HG02885 (cell line): Measurements from ENCODE around the gene ACP5.
"Not testable (repeated sequence)": the region's sequence is repeated elsewhere in the genome, so short reads cannot be mapped to it uniquely, and the experiment has no call there.

Source experiments
- ATAC-seq: cut with Tn5 transposase; IDR thresholded peaks from one replicate; pipeline ENCODE4 v1.9.1; 2021; ENCODE audit warnings: mild to moderate bottlenecking; ENCODE audit not compliant: unreplicated experiment, poor library complexity

Gene ACP5

DNA sequence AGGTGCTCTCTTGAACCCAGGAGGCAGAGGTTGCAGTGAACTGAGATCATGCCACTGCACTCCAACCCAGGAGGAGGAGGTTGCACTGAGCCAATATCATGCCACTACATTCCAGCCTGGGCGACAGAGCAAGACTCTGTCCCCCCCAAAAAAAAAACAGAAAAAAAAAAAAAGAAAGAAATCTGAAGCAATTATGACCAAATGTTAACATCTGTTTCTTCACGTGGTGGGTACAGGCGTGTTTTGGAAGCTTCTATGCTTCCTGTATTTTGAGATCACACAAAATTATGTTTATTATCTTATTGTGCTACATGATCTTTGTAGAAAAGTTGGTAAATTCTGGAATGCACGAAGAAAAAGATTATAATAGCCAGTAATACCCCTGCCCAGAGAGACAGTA, 2.7 kb upstream of the ACP5 start:
- no peak for ATAC-seq

DNA sequence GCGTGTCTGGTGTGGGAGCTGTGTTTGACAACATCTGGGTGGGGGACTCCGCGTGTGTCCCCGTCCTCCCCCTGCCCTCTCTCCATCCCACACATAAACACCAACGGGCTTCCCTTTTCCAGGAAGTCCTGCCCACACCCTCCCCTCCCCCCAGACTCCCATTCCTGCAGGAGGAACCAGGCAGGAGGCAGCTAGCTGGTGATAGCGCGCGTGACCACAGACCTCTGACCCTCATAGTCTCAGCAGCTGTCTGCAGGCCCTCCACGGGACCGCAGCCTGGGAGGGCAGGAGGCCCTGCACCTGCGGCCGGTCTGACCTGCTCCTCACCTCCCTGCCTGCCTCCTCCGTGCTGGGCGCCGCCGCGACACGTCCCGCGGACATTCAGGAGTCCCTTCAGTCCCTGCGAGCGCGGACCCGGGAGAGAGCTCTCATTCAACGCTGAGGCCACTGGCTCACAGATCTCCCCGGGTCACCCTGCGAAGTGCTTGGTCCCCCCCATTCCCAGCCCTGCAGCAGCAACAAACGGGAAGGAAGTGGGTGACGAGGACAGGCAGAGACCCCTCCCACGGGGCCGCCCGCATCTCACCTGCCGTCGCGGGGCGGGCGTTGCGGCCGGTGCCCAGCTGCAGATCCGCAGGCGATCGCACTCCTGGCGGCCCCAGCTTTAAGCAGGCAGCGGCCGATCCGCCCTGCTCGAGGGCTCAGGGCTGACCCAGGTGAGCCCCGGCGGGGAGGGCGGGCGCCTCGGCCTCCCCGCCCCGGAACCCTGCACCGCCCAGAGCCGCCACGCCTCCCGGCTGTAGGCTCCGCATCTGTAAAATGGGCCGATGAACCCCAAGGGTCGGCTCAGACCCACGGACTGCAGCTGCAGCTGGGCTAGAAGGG, 1.1 kb upstream of the ACP5 start:
- no peak for ATAC-seq

- ATAC-seq, result no peak
These were observed 1.2 kb downstream of the ACP5 start for GRCh38 chr19:11576227-11576626.

GRCh38 chr19:11574689-11575088, 2.8 kb downstream of the ACP5 start:
- no peak for ATAC-seq

DNA sequence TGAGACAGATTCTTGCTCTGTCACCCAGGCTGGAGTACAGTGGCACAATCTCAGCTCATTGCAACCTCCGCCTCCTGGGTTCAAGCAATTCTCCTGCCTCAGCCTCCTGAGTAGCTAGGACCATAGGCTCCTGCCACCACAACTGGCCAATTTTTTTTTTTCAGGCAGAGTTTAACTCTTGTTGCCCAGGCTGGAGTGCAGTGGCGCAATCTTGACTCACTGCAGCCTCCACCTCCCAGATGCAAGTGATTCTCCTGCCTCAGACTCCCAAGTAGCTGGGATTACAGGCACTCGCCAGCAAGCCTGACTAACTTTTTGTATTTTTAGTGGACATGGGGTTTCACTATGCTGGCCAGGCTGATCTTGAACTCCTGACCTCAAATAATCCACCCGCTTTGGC, 3.7 kb downstream of the ACP5 start:
- not testable (repeated sequence) for ATAC-seq

DNA sequence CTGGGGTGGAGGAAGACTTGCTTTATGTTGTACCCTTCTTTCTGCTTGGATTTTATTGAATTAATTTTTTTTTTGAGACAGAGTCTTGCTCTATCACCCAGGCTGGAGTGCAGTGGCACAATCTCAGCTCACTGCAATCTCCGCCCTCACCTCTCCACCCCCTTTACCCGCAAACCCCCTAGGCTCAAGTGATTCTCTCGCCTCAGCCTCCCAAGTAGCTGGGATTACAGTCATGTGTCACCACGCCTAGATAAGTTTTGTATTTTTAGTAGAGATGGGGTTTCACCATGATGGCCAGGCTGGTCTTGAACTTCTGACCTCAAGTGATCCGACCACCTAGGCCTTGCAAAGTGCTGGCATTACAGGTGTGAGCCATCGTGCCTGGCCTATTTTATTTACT, 4.1 kb downstream of the ACP5 start:
- ATAC-seq, result not testable (repeated sequence)

DNA sequence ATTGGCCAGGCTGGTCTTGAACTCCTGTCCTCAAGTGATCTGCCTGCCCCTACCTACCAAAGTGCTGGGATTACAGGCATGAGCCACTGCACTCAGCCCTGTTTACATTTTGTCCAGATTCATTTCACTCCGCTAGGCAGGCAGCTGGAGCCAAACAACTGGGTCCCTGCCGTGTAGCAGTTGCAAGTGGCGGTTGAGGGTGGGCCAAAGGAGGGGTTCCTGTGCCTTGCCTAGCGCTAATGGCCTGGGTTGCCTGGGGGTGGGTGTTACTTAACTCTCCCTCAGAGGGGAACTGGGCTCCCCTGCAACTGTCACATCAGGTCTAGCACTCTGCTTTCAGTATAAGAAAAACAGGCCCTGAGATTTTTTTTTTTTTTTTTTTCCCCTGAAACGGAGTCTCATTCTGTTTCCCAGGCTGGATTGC, 7.4 kb downstream of the ACP5 start:
- no peak for ATAC-seq

- ATAC-seq, result no peak
These were observed 11.3 kb downstream of the ACP5 start for GRCh38 chr19:11566164-11566563.

DNA sequence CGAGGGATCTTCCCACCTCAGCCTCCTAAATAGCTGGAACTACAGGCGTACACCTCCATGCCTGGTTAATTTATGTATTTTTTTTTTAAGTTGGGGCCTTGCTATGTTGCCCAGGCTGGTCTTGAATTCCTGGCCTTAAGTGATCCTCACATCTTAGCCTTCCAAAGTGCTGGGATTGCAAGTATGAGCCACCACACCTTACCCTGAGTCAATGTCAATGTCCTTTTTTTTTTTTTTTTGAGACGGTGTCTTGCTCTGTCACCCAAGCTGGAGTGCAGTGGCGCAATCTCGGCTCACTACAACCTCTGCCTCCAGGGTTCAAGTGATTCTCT, 11.8 kb downstream of the ACP5 start:
- ATAC-seq, result not testable (repeated sequence)

GRCh38 chr19:11564082-11564807, 13.2 kb downstream of the ACP5 start:
- ATAC-seq, result not testable (repeated sequence)

DNA sequence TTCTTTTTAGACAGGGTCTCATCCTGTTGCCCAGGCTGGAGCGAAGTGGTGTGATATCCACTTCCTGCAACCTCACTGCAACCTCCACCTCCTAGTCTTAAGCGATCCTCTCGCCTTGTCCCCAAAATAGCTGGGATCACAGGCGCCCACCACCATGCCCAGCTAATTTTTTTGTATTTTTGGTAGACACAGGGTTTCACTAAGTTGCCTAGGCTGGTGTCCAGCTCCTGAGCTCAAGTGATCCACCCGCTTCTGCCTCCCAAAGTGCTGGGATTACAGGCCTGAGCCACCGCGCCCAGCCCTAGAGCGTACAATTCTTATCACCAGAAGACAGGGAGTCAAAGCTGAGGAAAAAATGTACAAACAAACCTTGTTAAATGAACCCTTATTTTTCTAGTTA, 13.9 kb downstream of the ACP5 start:
- ATAC-seq, result no peak

GRCh38 chr19:11560404-11561051, 16.9 kb downstream of the ACP5 start:
- peak; percentile 42 for ATAC-seq

DNA sequence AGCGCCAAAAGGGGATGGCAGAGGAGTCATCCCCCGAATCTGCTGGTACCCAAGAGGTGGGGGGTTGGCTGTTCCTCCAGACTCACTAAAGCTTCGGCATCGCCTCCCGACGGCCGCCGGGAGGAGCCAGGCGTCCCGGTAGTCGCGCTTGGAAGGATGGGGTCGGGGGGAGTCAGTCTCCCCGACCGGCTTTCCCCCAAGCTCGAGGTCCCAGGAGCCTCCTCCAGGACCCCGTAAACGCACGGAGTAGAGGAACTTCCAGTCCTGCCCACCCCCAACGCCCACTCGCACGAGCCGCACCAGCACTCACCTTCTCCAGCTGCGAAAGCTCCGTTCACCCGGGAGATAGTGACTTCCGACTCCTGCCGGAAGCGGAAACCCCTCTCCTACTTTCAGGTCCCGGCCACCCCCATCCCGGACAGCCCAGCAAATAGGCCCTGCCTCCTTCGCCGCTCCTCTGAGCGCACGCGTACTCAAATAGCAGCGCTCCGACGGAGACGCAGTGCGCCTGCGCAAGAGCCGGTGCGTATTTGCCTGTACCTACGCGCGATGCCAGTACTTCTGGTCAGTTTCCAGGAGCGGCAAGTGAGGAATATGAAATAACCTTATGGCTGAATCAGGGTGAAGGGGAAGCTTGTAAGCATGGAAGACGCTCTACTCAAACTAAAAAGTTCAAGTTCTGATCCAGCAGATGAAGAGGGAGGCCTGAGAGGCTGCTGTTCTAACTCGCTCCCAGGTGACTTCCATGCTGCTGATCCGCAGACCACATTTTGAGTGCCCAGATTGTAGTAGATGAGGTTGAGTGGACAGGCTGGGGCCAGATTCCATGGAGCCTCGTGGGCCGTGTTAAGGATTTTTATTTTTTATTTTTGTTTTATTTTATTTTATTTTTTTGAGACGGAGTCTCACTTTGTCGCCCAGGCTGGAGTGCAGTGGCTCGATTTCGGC, 18.3 kb downstream of the ACP5 start, which contains the start of gene ELOF1:
TSS of gene ELOF1 (minus strand) at position 350 of the 948 bp plus-strand sequence. CDS start 4,883 bp downstream, outside the sequence.
- peak; percentile 88 for ATAC-seq

DNA sequence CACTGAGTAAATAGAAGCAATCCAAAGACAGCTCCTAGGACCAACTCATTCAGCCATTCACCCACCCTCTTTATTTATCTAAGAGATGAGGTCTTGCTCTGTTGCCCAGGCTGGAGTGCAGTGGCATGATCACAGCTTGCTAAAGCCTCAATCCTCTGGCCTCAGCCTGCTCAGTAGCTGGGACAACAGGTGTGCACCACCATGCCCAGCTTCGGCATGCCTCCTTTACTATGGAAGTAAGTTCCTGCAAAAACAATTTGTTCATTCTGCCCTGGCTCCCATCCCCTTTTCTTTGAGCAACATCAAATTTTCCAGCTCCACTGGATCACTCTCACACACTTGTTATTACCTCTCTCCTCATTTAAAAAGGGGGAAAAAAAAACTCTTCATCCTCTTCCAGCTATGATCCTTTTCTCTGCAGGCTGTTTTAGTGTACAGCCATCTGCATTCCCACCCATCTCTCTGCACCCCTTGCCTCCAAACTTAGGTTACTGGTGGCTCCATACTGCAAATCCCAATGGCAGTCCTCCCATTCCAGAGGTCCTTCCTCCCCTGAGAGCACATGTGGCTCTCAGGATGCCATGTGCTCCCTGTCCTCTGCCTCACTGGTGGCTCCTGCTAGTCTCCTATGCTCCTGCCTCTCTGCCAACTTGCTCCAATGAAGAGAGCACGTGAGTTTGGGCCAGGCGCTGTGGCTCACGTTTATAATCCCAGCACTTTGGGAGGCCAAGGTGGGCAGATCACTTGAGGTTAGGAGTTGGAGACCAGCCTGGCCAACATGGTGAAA, 20.6 kb downstream of the ACP5 start:
- no peak for ATAC-seq

GRCh38 chr19:11555246-11555645, 22.2 kb downstream of the ACP5 start:
- ATAC-seq, result no peak

- no peak for ATAC-seq
These were observed 23.3 kb downstream of the ACP5 start for GRCh38 chr19:11554160-11554559.

GRCh38 chr19:11552666-11553372, 24.6 kb downstream of the ACP5 start:
- ATAC-seq, result no peak

- ATAC-seq, result no peak
These were observed 25.7 kb downstream of the ACP5 start for GRCh38 chr19:11551603-11552235.
